Spleen (tissue), 11 donors: Measurements from ENCODE around the gene PYGO2. TPM values are rescaled to one million over a fixed set of nuclear protein-coding genes. Genes with fewer than 3 reads are reported as not detected.

Source experiments
- DNase-seq: peaks from one replicate; pipeline ENCODE4 v3.0.0-alpha.2; 2020
- H3K27ac ChIP-seq, 8 donors: fragments of 200-600 bp; sonication (generic) in 7 of 8; 1 replicate in 4 of 8; 2 replicates in 4 of 8; pipeline versions ENCODE4 v1.5.0 to v1.8.0; 2016 to 2021; ENCODE audit warnings: inconsistent platforms in 4 of 8, mild to moderate bottlenecking in 4 of 8, moderate library complexity in 1 of 8
- H3K27me3 ChIP-seq, 7 donors: fragments of 200-600 bp; sonication (generic) in 6 of 7; replicated peaks in 1 of 7; 1 replicate in 4 of 7; 2 replicates in 3 of 7; pipeline versions ENCODE4 v1.5.0 to v1.8.0; 2016 to 2021; ENCODE audit warnings: inconsistent platforms in 3 of 7, mild to moderate bottlenecking in 1 of 7
- H3K36me3 ChIP-seq, 6 donors: fragments of 200-600 bp; sonication (generic) in 5 of 6; 1 replicate in 4 of 6; 2 replicates in 2 of 6; pipeline versions ENCODE4 v1.5.0 to v1.8.0; 2016 to 2021; ENCODE audit warnings: inconsistent platforms in 2 of 6
- H3K4me1 ChIP-seq, 6 donors: fragments of 200-600 bp; sonication (generic) in 5 of 6; 1 replicate in 3 of 6; 2 replicates in 3 of 6; pipeline versions ENCODE4 v1.5.0 to v1.8.0; 2016 to 2021; ENCODE audit warnings: inconsistent platforms in 3 of 6
- H3K4me3 ChIP-seq, 8 donors: fragments of 200-600 bp; sonication (generic) in 7 of 8; 1 replicate in 4 of 8; 2 replicates in 4 of 8; pipeline versions ENCODE4 v1.5.0 to v1.8.0; 2016 to 2021; ENCODE audit warnings: inconsistent platforms in 4 of 8, mild to moderate bottlenecking in 4 of 8, moderate library complexity in 2 of 8
- H3K9me3 ChIP-seq, 8 donors: fragments of 200-600 bp; sonication (generic) in 7 of 8; 1 replicate in 4 of 8; 2 replicates in 4 of 8; pipeline versions ENCODE4 v1.5.0 to v1.8.0; 2016 to 2021; ENCODE audit warnings: inconsistent platforms in 4 of 8
- CTCF ChIP-seq, 11 experiments: fragments of 200-600 bp in 7 of 11; fragments of 450-650 bp in 4 of 11; sonication (generic) in 4 of 11; IDR thresholded peaks in 8 of 11; conservative IDR thresholded peaks in 3 of 11; 1 replicate in 7 of 11; 2 replicates in 4 of 11; pipeline versions ENCODE4 v1.4.0 to v1.8.0; 2016 to 2021; ENCODE audit warnings: antibody characterized with exemption in 11 of 11, inconsistent platforms in 4 of 11, mild to moderate bottlenecking in 1 of 11
- POLR2A ChIP-seq, 3 donors: fragments of 450-650 bp; IDR thresholded peaks; one replicate each; pipeline ENCODE4 v1.5.1; 2017; ENCODE audit warnings: antibody characterized with exemption in 3 of 3, mild to moderate bottlenecking in 1 of 3
- POLR2AphosphoS5 ChIP-seq, 3 donors: sonication (generic); formaldehyde crosslinking; IDR thresholded peaks; one replicate each; pipeline ENCODE4 v1.5.1; 2017; ENCODE audit warnings: antibody characterized with exemption in 3 of 3
- WGBS, 5 donors: extraction: QIAGEN DNeasy Blood & Tissue Kit in 3 of 5; methylation state at CpG; one replicate each; pipeline versions ENCODE4 v1.1.5 to v1.1.7; 2013 to 2018; 5-methylcytosine and 5-hydroxymethylcytosine counted together
- intact Hi-C: fragments of 100-400 bp; cut with DNase I; formaldehyde crosslinking; loops from one replicate; pipeline ENCODE4 v1.15.0; 2023; ENCODE audit warnings: low total_unique reads
- polyA plus RNA-seq, 3 donors: library from polyadenylated mRNA; stranded (reverse); fragments of 200-250 nt; gene quantifications; one replicate each; pipeline ENCODE4 v1.2.1, GENCODE V29; 2013
- total RNA-seq, 7 donors: library from RNA; depleted of rRNA in 3 of 7; stranded (reverse); fragments of >200 nt in 3 of 7; fragmentation: NEBNext Ultra II Directional in 4 of 7; extraction: Animal tissue kit (Norgen Biotek cat#: 25700) in 4 of 7; gene quantifications; one replicate each; pipeline versions ENCODE4 v1.1.0 to v1.2.1, GENCODE V29; 2016 to 2021
- donor health status: healthy with polysubstance abuse.
- donor health status: DM: no; HTN: no; CAD: no; lungs with moderate emphysema.
- donor health status: DM: no; HTN: no; CAD: no.
- donor health status: Bipolar disorder and iron deficiency.
- donor health status: healthy.
- donor health status: DM: no; HTN: no; CAD: no.
- donor health status: DM: yes; HTN: yes; CAD: no.

Gene PYGO2
- total and polyA plus RNA-seq, 10 donors, result 19.8 to 36.6 (median 35.2) TPM

- Histone ChIP-seq H3K4me3 (peak overlapping the region in 5 of 8 donors; percentile 1 to 78 (median 19)), H3K9me3 (no peaks in the 10 kb centered on the region), H3K36me3 (peaks cover 0 to 46% (median 28%) of the 10 kb centered on the region in 6 donors), H3K27me3 (no peaks in the 10 kb centered on the region), H3K27ac (peak overlapping the region; percentile 28 to 89 (median 82)), H3K4me1 (peaks cover 51 to 69% (median 65%) of the 10 kb centered on the region in 6 donors)
- peak; percentile 87 for DNase-seq
- TF ChIP-seq POLR2AphosphoS5 (IDR thresholded peaks at IDR 0.05) (peak; percentile 11 to 56 (median 37)), POLR2A (IDR thresholded peaks at IDR 0.05) (no peak)
- 33 to 47% (median 38%) methylated on average over 15 of the region's 15 CpGs for WGBS, 5 donors
- intact Hi-C loops, result no loop called here
Measured at GRCh38 chr1:154951901-154952657, 9.5 kb downstream of the PYGO2 start.

GRCh38 chr1:154948079-154948478 lies 13.5 kb downstream of the PYGO2 start:
- H3K4me1 ChIP-seq, result peaks cover 40 to 65% (median 56%) of the 10 kb centered on the region in 6 donors
- H3K27me3 ChIP-seq, result no peaks in the 10 kb centered on the region
- H3K4me3 ChIP-seq, result no peak overlapping the region
- intact Hi-C loops, result no loop called here
- no peaks in the 10 kb centered on the region for H3K9me3 ChIP-seq
- peaks cover 0 to 75% (median 49%) of the 10 kb centered on the region in 6 donors for H3K36me3 ChIP-seq
- TF ChIP-seq POLR2AphosphoS5 (IDR thresholded peaks at IDR 0.05) (peak in 1 of 3 donors; percentile 53), POLR2A (IDR thresholded peaks at IDR 0.05) (no peak), CTCF (IDR thresholded peaks at IDR 0.05 in 8 of 11, conservative IDR thresholded peaks at IDR 0.05 in 3 of 11) (no peak)
- no peak for DNase-seq
- peak overlapping the region in 1 of 8 donors; percentile 11 for H3K27ac ChIP-seq
- WGBS, 5 donors, result 94 to 99% (median 96%) methylated on average over 9 to 11 of the region's 11 CpGs

- no peak for DNase-seq
- peak overlapping the region in 2 of 8 donors; percentile 92 to 99 for H3K27ac ChIP-seq
- H3K36me3 ChIP-seq, result peaks cover 0 to 68% (median 47%) of the 10 kb centered on the region in 6 donors
- intact Hi-C loops, result no loop called here
- no peaks in the 10 kb centered on the region for H3K27me3 ChIP-seq
- peaks cover 39 to 65% (median 56%) of the 10 kb centered on the region in 6 donors for H3K4me1 ChIP-seq
- TF ChIP-seq POLR2AphosphoS5 (IDR thresholded peaks at IDR 0.05), result peak in 1 of 3 donors; percentile 33
- no peak for TF ChIP-seq CTCF (IDR thresholded peaks at IDR 0.05 in 8 of 11, conservative IDR thresholded peaks at IDR 0.05 in 3 of 11)
- no peak for TF ChIP-seq POLR2A (IDR thresholded peaks at IDR 0.05)
- 70 to 82% (median 81%) methylated on average over 13 to 17 of the region's 17 CpGs for WGBS, 5 donors
- H3K4me3 ChIP-seq, result no peak overlapping the region
- H3K9me3 ChIP-seq, result no peaks in the 10 kb centered on the region
Measured at GRCh38 chr1:154945962-154946850, 15.4 kb downstream of the PYGO2 start.

GRCh38 chr1:154945160-154945961 lies 16.2 kb downstream of the PYGO2 start:
- intact Hi-C loops, result no loop called here
- peaks cover 0 to 60% (median 39%) of the 10 kb centered on the region in 6 donors for H3K36me3 ChIP-seq
- no peaks in the 10 kb centered on the region for H3K9me3 ChIP-seq
- peak overlapping the region in 6 of 8 donors; percentile 78 to 99 (median 87) for H3K27ac ChIP-seq
- DNase-seq, result no peak
- H3K27me3 ChIP-seq, result no peaks in the 10 kb centered on the region
- no peak overlapping the region for H3K4me3 ChIP-seq
- WGBS, 5 donors, result 77 to 84% (median 79%) methylated on average over 12 to 15 of the region's 15 CpGs
- no peak for TF ChIP-seq CTCF (IDR thresholded peaks at IDR 0.05 in 8 of 11, conservative IDR thresholded peaks at IDR 0.05 in 3 of 11)
- TF ChIP-seq POLR2AphosphoS5 (IDR thresholded peaks at IDR 0.05), result peak in 1 of 3 donors; percentile 45
- peaks cover 40 to 65% (median 56%) of the 10 kb centered on the region in 6 donors for H3K4me1 ChIP-seq
